Fibroblast of villous mesenchyme (primary cell): ENCODE data around the gene MAPT. TPM values are rescaled to one million over a fixed set of nuclear protein-coding genes. Genes with fewer than 3 reads are reported as not detected.
"Not testable (repeated sequence)": the region's sequence is repeated elsewhere in the genome, so short reads cannot be mapped to it uniquely, and the experiment has no call there.

Source experiments
- DNase-seq: peaks from one replicate; pipeline ENCODE4 v3.0.0-alpha.2; 2010; ENCODE audit warnings: low read depth
- H3K4me3 ChIP-seq: 2 replicates; pipeline ENCODE4 v1.5.1; 2011; ENCODE audit warnings: low read depth, mild to moderate bottlenecking, low read length
- CTCF ChIP-seq: IDR thresholded peaks from 2 replicates; pipeline ENCODE4 v1.5.1; 2012; ENCODE audit warnings: low read depth, mild to moderate bottlenecking, low read length; ENCODE audit not compliant: insufficient read depth
- total RNA-seq: library from RNA; depleted of rRNA; stranded (reverse); fragments of >200 nt; gene quantifications from 2 replicates; pipeline ENCODE4 v1.2.3, GENCODE V29; 2012

Gene MAPT
- total RNA-seq, 1 donor, result not detected

- DNase-seq, result peak; percentile 39
- TF ChIP-seq CTCF, result no peak
- H3K4me3 ChIP-seq, result no peak overlapping the region
Measured at GRCh38 chr17:46013502-46014165, 119.3 kb downstream of the MAPT start.

GRCh38 chr17:46019408-46019925 lies 125.1 kb downstream of the MAPT start:
- not testable (repeated sequence) for DNase-seq, H3K4me3 ChIP-seq

- no peak for DNase-seq
- H3K4me3 ChIP-seq, result no peak overlapping the region
- TF ChIP-seq CTCF, result no peak
Measured at GRCh38 chr17:46020023-46020761, 125.8 kb downstream of the MAPT start.

GRCh38 chr17:46020998-46021397 lies 126.6 kb downstream of the MAPT start:
- no peak overlapping the region for H3K4me3 ChIP-seq
- no peak for TF ChIP-seq CTCF
- no peak for DNase-seq

GRCh38 chr17:46023366-46023765 lies 129.0 kb downstream of the MAPT start:
- not testable (repeated sequence) for H3K4me3 ChIP-seq, DNase-seq

- no peak overlapping the region for H3K4me3 ChIP-seq
- TF ChIP-seq CTCF, result no peak
- DNase-seq, result no peak
Measured at GRCh38 chr17:46023783-46024388, 129.5 kb downstream of the MAPT start.

GRCh38 chr17:46024590-46024989 lies 130.2 kb downstream of the MAPT start:
- no peak for DNase-seq
- no peak for TF ChIP-seq CTCF

GRCh38 chr17:46025060-46025459 lies 130.7 kb downstream of the MAPT start:
- no peak for DNase-seq
- TF ChIP-seq CTCF, result no peak
- H3K4me3 ChIP-seq, result no peak overlapping the region

More at GRCh38 chr17:46024590-46024989, 130.2 kb downstream of the MAPT start:
- H3K4me3 ChIP-seq, result no peak overlapping the region
